GM10266 (cell line): ENCODE results near the gene GHR.

ENCODE experiments used
- DNase-seq: peaks from one replicate; pipeline ENCODE4 v3.0.0; 2012; ENCODE audit errors: extremely low spot score
- CTCF ChIP-seq: IDR thresholded peaks from 2 replicates; pipeline ENCODE4 v1.5.1; 2012; ENCODE audit warnings: mild to moderate bottlenecking, low read depth; ENCODE audit not compliant: control insufficient read depth, insufficient read depth; ENCODE audit errors: missing control alignments

Gene GHR

GRCh38 chr5:42461507-42461906 lies 38.3 kb downstream of the GHR start:
- TF ChIP-seq CTCF, result no peak
- DNase-seq, result no peak

- no peak for DNase-seq
- TF ChIP-seq CTCF, result no peak
These were observed 38.8 kb downstream of the GHR start for GRCh38 chr5:42462083-42462482.

GRCh38 chr5:42467572-42467971 lies 44.3 kb downstream of the GHR start:
- no peak for TF ChIP-seq CTCF
- no peak for DNase-seq

DNA sequence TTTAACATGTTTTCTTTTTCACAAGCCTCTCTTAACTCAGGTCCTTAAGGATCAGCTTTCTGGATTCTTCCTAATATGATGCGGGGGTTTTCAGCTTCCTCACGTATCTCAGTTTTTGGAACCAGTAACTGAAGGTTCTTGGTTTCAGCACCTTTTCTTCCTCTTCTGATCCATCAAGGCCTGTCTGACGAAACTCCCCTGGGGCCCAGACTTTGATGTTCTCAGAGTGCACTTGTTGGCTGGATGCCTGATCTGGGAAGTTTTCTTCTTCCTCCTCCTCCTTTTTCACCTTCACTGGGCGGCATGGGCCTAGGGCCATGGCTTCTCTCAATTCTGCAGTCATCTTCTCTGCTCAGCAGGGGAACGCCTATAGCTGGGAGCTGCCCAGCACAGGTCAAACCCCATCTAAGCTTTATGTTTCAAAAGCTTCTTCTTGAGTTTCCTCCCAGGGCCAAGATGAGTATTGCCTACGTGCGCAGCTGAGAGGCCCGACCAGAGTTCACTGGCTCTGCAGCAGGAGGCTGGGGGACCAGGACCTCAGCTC lies 44.8 kb downstream of the GHR start:
- DNase-seq, result no peak
- no peak for TF ChIP-seq CTCF

GRCh38 chr5:42483472-42484154 lies 60.4 kb downstream of the GHR start:
- DNase-seq, result no peak
- TF ChIP-seq CTCF, result no peak

DNA sequence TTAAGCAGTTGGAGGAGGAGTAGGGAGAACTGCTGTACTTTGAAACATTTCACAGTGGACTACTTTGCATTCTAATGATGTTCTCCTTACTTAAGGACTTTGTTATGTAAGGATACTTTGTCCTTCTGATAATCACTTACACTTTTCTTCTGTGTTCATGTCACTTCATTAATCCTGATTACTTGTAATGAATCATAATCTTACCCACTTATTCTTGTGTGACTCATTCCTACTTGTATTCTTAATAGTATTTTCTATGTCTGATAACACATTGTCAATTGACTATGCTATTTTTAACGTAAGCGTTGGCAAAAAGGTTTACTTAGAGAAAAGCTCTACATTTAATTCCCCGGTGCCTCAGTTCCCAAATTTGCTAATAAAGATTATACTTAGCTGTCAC lies 63.8 kb downstream of the GHR start:
- TF ChIP-seq CTCF, result no peak
- no peak for DNase-seq

GRCh38 chr5:42487821-42488220 lies 64.6 kb downstream of the GHR start:
- TF ChIP-seq CTCF, result no peak
- no peak for DNase-seq
